ENCODE measurements around the gene POLQ. TPM values are rescaled to one million over a fixed set of nuclear protein-coding genes. Genes with fewer than 3 reads are reported as not detected.
"Not testable (repeated sequence)": the region's sequence is repeated elsewhere in the genome, so short reads cannot be mapped to it uniquely, and the experiment has no call there.

Gene POLQ
- total RNA-seq, 1 experiment from 2014 or later, result 14.9 TPM

- peak; percentile 49; the same call in 1 of the 2 replicates for TF ChIP-seq FOXK1 (CRISPR knock-in tag; IDR thresholded peaks at IDR 0.05)
- peak; percentile 54; the same call in 1 of the 2 replicates for TF ChIP-seq ZNF281 (CRISPR knock-in tag; IDR thresholded peaks at IDR 0.05)
- ATAC-seq; H3K27ac Mint-ChIP-seq; H3K4me1 Mint-ChIP-seq; POLR2A ChIA-PET; H3K4me3 Mint-ChIP-seq; CTCF ChIA-PET; H3K27me3 Mint-ChIP-seq (ENCODE audit: low read depth): not testable (repeated sequence)
- Mint-ChIP-seq H3K36me3 (peaks cover 76% of the 10 kb centered on the region), H3K9me3 (peaks cover 37% of the 10 kb centered on the region)
- peak; percentile 25 for DNase-seq (ENCODE audit: low spot score)
These were observed 94.0 kb downstream of the POLQ start for GRCh38 chr3:121451752-121452151.

- H3K27ac Mint-ChIP-seq, result no peak overlapping the region
- TF ChIP-seq GRHL2 (CRISPR knock-in tag; IDR thresholded peaks at IDR 0.05; ENCODE audit: insufficient replicate concordance, severe bottlenecking) (no peak), NFE2L1 (CRISPR knock-in tag; IDR thresholded peaks at IDR 0.05) (no peak), NFATC4 (CRISPR knock-in tag; IDR thresholded peaks at IDR 0.05) (no peak), NR2C2 (CRISPR knock-in tag; IDR thresholded peaks at IDR 0.05) (no peak), TEAD1 (CRISPR knock-in tag; IDR thresholded peaks at IDR 0.05) (no peak), CREM (CRISPR knock-in tag; IDR thresholded peaks at IDR 0.05) (no peak), ZNF423 (CRISPR knock-in tag; IDR thresholded peaks at IDR 0.05) (no peak), HMGA2 (CRISPR knock-in tag; IDR thresholded peaks at IDR 0.05) (no peak), USF1 (CRISPR knock-in tag; IDR thresholded peaks at IDR 0.05) (no peak), MYBL2 (CRISPR knock-in tag; IDR thresholded peaks at IDR 0.05) (no peak), CREB1 (CRISPR knock-in tag; IDR thresholded peaks at IDR 0.05) (no peak), FOXP4 (CRISPR knock-in tag; IDR thresholded peaks at IDR 0.05) (no peak), ZNF396 (CRISPR knock-in tag; IDR thresholded peaks at IDR 0.05; ENCODE audit: borderline replicate concordance) (no peak), MAX (CRISPR knock-in tag; IDR thresholded peaks at IDR 0.05) (no peak), ATF3 (CRISPR knock-in tag; conservative IDR thresholded peaks at IDR 0.05) (no peak), ZBTB43 (CRISPR knock-in tag; IDR thresholded peaks at IDR 0.05) (no peak), FOXP1 (CRISPR knock-in tag; IDR thresholded peaks at IDR 0.05; ENCODE audit: borderline replicate concordance) (no peak), NR1H2 (CRISPR knock-in tag; IDR thresholded peaks at IDR 0.05) (no peak), MLX (CRISPR knock-in tag; IDR thresholded peaks at IDR 0.05) (no peak), ZNF425 (CRISPR knock-in tag; conservative IDR thresholded peaks at IDR 0.05) (no peak)
- H3K27me3 Mint-ChIP-seq (ENCODE audit: low read depth), result no peaks in the 10 kb centered on the region
- no peaks in the 10 kb centered on the region for H3K9me3 Mint-ChIP-seq
- ChIA-PET POLR2A (no interaction called here), CTCF (no interaction called here)
- H3K36me3 Mint-ChIP-seq, result peaks cover 38% of the 10 kb centered on the region
- no peak for DNase-seq (ENCODE audit: low spot score)
- H3K4me1 Mint-ChIP-seq, result no peaks in the 10 kb centered on the region
- ATAC-seq, result no peak
- no peak overlapping the region for H3K4me3 Mint-ChIP-seq
These were observed 102.3 kb downstream of the POLQ start for GRCh38 chr3:121443456-121443855.
